GM18951 (cell line): Measurements from ENCODE around the gene RRAGD.

Experiments
- POLR2A ChIP-seq: IDR thresholded peaks from 4 replicates; pipeline ENCODE4 v1.6.1; 2011; ENCODE audit warnings: mild to moderate bottlenecking; ENCODE audit not compliant: insufficient read length, insufficient read depth; ENCODE audit errors: extremely low read depth
- in situ Hi-C: fragments of 300-500 bp; cut with MboI; formaldehyde crosslinking; loops from one replicate; pipeline ENCODE4 v1.12.0; 2022; ENCODE audit warnings: low sequenced_read_pairs, mixed read lengths, inconsistent platforms; ENCODE audit not compliant: unreplicated experiment

Gene RRAGD

DNA sequence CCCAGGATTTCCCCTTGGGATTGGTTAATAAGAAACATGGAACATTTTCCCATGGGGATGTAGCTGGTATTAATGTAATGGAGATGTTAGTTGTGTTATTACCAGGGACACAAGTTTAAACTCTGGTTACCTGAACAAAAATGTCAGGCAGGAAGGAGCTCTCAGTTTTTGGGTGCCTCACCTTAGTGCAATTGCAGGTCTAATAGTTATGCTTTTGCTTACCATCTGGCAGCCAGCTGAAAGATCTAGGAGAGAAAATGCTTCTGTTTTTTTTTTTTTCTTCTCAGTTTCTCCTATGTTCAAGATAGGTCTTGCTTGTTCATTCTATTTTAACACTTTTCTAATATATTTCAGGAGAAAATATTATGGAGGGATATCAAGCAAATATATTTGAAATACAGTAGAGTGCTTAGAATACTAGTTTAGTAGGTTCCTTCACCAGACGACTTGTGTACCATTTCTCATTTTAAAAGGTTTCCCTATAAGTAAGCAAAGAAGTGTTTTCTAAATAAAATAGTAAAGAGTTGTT lies 55.4 kb downstream of the RRAGD start:
- in situ Hi-C loops, result no loop called here
- peak; percentile 25 for TF ChIP-seq POLR2A

DNA sequence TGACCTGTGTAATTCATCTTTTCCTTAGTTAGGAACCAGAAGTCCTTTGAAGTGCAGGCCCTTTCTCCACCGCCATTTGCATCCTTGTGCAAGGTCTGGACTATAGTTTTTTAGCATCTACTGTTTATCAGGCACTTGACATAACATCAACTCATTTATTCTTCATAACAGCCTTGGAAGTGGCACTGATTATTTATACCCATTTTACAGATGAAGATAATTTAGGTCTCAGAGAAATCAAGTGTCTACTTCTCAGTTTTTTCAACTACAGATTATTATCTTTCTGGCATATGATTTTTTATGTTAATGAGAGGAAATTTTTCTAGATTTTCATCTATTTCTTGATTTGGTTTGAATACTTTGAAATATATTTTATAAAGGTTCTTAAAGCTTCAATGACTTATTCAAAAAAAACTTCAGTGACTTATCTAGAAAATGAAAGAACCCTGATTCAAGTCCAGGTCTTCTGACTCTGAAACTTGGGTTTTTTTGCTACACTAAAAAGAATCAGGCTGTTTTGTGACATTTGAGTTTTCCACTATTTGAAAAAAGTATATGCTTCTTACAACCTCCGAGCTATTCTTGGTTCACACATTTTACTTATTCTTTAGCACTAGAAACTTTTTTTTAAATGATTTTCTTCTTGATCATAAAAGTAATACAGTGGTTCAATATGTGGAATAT lies 56.4 kb downstream of the RRAGD start:
- TF ChIP-seq POLR2A, result no peak
- in situ Hi-C loops, result no loop called here

DNA sequence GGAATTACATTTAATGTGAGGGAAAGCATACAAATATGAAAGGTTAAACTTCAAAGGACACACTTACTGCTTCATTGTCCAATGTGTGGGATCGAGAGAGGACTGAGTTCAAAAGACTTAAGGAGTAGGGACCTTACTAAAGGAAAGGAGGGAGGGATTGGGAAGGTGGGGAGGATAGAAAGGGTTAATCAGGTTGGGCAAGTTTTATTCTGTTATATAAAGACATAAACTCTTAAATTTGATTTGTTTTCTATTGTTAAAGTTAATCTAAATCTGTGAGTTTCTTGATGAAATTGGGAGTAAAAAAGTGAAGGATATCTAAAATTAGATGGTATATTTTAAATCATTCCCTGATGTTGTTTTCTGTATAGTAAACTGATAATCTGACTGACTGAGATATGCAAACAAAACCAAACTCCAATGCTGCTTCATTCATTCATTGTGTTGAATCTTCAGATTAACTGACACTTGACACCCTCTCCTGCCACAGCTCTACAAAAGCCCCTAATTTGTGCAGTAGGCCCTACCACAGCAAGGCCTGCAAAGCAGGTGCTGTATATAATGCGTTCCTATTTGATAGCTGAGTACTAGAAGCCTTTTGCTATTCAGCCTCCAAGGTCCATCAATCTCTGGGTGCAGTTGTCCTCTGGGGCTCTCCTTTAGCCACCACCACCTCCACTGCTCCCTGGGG lies 58.2 kb downstream of the RRAGD start:
- TF ChIP-seq POLR2A, result peak; percentile 41
- in situ Hi-C loops, result no loop called here

DNA sequence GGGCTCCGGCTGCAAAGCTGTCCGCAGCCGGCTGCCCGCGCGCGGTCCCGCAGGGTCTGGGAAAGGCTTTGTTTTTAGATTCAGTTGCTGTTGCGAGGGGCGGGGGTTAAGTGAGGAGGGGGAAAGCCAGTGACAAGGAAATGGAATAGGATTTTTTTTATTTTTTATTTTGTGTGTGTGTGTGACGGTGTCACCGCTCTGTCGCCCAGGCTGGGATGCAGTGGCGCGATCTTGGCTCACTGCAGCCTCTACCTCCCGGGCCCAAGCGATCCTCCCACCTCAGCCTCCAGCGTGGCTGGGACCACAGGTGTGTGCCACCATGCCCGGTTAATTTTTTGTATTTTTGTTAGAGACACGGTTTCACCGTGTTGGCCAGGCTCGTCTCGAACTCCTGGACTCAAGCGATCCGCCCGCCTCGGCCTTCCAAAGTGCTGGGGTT lies 58.9 kb downstream of the RRAGD start:
- no peak for TF ChIP-seq POLR2A
- in situ Hi-C loops, result no loop called here

DNA sequence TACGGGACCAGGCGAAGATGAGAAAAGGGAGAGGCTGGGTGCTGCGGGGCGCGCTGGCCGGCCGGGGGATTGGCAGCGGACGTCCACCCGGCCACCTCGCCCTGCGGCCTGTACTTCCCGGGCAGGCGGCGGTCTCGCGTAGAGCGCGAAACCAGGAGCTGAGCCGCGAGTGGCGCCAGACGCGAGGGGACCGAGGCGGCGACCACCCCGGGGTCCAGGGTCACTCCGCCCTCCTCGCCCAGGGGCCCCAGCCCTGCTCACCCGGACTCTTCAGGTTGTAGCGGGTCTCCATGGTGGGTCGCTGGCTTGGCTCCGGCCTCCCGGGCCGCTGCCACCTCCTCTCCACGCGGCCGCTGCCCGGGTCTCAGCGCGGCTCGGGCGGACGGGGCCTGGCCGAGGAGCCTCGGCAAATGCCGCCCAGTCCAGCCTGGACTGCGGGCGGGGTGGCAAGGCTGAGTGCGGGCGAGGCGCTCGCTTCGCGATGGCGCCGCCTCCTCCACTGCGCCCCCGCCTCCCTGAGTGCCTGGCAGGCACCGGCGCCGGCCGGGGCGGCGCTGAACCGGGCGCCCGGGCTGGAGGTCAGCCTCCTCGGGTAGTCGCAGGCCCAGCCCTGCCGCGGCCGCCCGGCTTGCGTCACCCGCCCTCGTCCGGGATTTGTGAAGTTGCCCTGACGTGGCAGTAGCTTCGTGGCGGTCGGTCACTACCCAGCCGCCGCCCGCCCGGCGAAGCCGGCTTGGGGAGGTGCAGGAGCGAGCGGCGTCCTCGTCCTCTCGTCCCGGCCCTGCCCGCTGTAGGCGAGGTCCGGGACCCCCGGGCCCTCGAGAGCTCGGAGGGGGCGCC lies 59.6 kb downstream of the RRAGD start, which contains the start of gene UBE2J1:
Gene UBE2J1, minus strand, starts transcription at position 445 of the 840 bp plus-strand sequence. Its CDS starts 153 bp downstream, at position 292.
- peak; percentile 88 for TF ChIP-seq POLR2A
- in situ Hi-C loops, result no loop called here

DNA sequence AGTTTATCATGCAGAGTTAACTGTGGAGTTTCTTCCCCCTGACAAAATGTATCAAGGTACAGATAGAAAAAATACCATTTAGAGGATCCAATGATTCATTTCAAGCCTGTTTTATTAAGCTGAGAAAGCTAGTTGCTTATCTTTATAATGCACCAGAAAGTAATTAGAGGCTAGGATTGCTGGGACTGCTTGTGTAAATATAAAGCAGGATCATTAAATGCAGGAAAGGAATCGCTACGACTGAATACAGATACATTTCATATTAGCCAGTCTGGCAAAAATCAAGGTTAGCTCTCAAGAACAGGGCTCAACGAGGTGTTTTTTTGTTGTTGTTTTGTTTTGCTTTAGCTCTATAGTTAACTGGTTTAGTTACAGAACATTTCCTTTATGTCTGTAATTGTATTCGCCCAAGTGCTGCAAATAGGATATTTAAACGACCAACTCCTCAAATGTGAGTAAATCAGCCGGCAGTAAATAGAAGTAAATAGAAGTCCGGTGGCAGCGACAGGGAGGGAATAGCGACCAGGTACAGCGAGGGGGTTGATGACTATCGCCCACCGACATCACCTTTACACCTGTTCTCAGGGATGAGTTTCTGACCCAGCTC lies 60.3 kb downstream of the RRAGD start:
- no peak for TF ChIP-seq POLR2A
- in situ Hi-C loops, result no loop called here

DNA sequence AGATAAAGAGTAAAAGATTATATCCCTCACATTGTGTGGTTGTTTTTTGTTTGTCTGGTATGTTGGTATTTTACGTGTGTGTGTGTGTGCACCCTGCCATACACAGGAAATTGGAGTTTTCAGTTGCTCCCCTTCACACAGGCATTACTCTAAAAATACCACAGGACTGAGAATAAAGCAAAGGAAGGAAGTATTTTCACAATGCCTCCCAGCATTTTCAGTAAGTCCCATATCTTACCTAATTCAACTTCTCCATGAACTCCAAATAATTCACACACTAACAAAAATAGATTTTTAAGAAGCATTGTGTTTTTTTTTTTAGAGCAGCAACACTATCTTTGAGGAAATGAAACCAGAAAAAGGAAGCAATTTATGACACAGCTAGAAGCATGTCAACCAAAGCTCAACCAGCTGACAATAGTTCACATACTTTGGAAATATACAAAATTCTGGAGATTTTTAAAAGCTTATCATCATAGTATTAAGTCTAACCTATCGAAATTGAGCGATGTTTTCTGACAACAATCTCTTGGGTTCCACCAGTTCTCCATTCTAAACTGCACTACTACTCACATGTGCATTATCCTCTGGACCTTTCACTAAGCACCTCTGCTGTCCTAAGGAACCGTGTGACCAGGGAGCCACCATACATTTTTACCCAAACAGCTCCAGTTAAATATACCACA lies 61.6 kb downstream of the RRAGD start:
- TF ChIP-seq POLR2A, result no peak
- in situ Hi-C loops, result no loop called here

DNA sequence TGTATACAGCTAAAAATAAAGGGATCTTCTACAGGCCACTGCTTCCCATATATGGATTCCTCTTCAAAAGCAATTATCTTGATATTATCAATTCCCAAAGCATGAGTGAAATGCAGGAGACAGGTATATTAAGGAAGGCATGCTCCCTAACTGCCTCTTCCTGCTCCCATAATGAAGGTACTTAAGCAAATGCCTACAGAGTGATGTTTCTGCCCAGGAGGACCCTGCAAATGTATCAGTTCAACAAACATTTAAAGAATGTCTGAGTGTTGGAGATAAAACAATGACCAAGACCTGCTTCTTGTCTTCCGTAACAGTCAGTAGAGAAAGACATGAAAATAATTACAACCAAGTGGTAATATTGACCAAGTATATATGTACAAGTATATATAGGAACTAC lies 63.7 kb downstream of the RRAGD start:
- in situ Hi-C loops, result no loop called here
- TF ChIP-seq POLR2A, result no peak

DNA sequence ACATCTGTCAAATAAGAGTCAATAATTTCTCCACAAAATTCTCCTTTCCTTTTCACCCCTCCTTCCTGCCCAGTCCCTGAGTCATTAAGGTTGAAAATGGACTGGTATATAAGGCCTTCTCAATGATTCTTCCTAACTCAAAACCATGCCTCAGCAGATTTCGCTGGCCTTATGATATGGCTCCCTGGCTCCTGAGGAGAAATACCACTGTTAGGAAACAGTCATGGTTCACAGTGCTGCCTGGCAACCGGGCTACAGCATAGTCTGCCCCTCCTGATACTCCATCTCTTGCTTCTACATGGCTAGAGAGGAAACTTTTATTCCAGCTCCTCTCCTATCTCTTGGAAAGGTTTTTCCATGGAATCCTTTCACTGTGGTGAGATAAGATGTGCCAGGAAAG lies 64.2 kb downstream of the RRAGD start:
- in situ Hi-C loops, result no loop called here
- TF ChIP-seq POLR2A, result no peak

DNA sequence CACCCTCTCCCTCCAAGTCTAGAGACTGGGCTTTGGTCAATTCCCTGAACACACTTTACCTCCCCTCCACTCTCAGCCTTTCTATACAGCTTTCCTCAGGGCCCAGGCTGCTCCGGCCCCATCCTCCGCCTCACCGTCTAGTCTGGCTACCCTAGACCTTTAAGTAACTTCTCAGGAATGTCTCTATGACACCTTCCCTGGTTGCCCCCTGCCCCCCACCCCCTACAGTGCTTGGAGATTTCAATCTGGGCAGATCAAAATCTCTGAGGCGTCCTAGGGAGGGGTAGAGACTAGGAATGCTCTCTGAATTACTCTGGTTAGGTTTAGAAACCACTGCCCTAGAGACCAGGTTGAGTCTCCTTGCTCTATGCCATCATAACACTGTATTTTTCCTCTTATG lies 65.6 kb downstream of the RRAGD start:
- no peak for TF ChIP-seq POLR2A
- in situ Hi-C loops, result no loop called here

DNA sequence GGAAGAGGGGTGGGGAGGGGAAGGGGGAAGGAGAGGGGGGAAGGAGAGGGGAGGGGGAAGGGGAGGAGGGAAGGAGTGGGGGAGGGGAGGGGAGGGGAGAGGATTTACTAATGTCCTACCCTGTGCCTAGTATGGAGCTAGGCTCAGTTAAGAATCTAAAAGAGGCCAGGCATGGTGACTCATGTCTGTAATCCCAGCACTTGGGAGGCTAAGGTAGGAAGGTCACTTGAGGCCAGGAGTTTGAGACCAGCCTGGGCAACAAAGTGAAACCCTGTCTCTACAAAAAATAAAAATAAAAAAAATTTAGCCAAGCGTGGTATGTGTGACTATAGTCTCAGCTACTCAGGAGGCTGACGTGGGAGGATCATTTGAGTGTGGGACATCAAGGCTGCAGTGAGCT lies 72.5 kb downstream of the RRAGD start:
- in situ Hi-C loops, result no loop called here
- no peak for TF ChIP-seq POLR2A

DNA sequence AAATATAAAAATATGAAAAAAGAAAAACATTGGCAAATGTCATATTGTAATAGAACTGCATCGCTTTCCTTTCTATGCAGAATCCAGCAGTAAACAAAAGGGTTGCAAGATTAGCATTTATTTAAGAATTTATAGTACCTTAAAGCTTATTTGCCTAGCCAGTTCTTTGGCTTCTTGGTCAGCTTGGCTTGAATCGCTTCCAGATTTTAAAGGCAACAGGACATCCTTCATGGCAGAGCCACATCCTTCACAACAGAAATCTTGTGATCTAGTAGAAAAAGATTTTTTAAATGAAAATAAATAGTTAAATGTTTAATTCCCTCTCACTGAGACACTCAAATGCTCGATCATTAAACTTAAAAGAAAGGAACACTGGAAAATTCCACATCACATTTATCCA lies 76.9 kb downstream of the RRAGD start:
- in situ Hi-C loops, result no loop called here
- TF ChIP-seq POLR2A, result no peak
